Hepatocyte (in vitro differentiated cells): ENCODE results near the gene PAX7.

Source experiments
- CTCF ChIP-seq: fragments of 200-600 bp; sonication (generic); IDR thresholded peaks from 2 replicates; pipeline ENCODE4 v1.5.1; 2016; ENCODE audit warnings: antibody characterized with exemption, mild to moderate bottlenecking; ENCODE audit not compliant: poor library complexity
- EZH2 ChIP-seq: fragments of 200-600 bp; sonication (generic); IDR thresholded peaks from 2 replicates; pipeline ENCODE4 v1.6.1; 2016; ENCODE audit warnings: antibody characterized with exemption, mild to moderate bottlenecking, borderline replicate concordance
- EZH2phosphoT487 ChIP-seq: fragments of 200-600 bp; sonication (generic); IDR thresholded peaks from one replicate; pipeline ENCODE4 v1.6.1; 2018; ENCODE audit warnings: antibody characterized with exemption, mild to moderate bottlenecking, low read depth, moderate library complexity; ENCODE audit not compliant: unreplicated experiment, severe bottlenecking

- TF ChIP-seq CTCF: no peak
- no peak for TF ChIP-seq EZH2
- TF ChIP-seq EZH2phosphoT487: no peak
Measured at GRCh38 chr1:18787825-18788385, 157.3 kb downstream of the PAX7 start.
